ENCODE results near the gene AGAP3. TPM values are rescaled to one million over a fixed set of nuclear protein-coding genes. Genes with fewer than 3 reads are reported as not detected.

The AGAP3 gene
- total RNA-seq, 2 donors from 2014 or later, result 55.7 to 63.6 TPM

DNA sequence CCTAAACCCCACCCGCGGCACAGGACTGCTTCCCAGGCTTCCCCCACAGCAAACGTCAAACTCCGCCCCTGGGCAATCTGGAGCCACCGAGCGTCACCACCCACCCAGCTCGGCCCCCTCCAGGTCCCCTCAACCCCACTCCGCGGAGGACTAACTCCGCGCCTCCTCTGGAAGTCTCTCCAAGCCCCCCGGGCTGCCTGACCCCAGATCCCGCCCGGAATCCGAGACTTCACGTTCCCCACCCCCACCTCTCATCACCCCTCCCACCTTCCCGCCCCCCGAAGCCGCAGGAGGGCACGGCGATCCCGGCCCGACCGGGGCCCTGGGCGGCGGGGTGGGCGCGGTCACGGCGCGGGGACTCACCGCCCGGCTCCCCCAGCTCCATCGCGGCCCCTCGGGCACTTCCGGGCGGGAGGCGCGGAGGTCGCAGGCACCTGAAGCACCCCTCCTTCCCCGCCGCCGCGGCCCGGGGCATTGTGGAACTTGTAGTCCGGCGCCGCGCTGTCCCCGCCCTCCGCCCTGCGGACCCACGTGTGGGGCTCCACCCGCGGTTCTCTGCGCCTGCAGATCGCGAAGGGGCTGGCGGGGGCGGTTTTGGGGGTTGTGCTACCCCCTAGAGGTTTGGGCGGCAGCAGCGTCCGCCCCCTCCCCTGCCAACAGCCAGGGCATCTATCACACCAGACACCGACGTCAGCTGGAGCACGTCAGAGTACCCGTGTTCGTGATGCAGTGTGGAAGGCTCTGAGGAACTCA lies 3.0 kb upstream of the AGAP3 start, which contains the start of gene TMUB1:
Gene TMUB1 (minus strand): TSS at position 423 of the 753 bp plus-strand sequence. CDS start 930 bp downstream, outside the sequence.
- peak; percentile 94 for DNase-seq (ENCODE audit: low spot score)
- intact Hi-C loops (cut with DNase I), result no loop called here

DNA sequence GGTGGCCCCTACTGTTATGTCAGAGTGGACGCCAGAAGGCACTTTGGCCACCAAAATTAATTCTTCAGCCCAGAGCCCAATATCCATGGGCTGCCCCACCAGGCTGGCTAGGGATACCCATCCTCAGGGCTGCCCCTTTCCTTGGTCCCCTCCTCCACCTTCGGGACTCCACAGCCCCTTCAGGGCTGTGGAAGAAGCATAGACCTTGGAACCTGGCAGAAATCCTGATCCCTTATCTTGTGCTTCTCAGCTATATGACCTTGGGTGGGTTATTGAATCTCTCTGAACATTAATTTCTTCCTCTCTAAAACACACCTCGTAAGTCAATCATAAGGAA lies 2.5 kb upstream of the AGAP3 start:
- intact Hi-C loops (cut with DNase I), result no loop called here
- no peak for DNase-seq (ENCODE audit: low spot score)

DNA sequence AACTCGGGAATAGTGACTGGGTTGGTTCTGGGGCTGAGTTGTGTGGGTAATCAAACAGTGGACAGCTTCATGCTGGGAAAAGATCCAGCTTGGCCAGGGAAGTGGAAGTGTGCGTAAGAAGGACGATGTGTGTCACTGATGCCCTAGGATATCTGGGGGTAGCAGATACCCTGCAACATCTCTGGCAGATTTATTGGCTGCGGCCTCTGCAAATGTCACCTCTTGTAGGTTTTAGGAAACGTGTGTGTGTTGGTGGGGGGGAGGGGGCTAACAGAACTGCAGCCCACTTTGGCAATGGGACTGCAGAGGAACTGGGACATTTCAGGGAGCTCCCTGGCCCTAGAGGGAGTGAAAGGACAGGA lies 965 bp upstream of the AGAP3 start:
- intact Hi-C loops (cut with DNase I), result no loop called here
- no peak for DNase-seq (ENCODE audit: low spot score)

GRCh38 chr7:151086802-151087244 lies 548 bp downstream of the AGAP3 start:
- intact Hi-C loops (cut with DNase I), result no loop called here
- no peak for DNase-seq (ENCODE audit: low spot score)

DNA sequence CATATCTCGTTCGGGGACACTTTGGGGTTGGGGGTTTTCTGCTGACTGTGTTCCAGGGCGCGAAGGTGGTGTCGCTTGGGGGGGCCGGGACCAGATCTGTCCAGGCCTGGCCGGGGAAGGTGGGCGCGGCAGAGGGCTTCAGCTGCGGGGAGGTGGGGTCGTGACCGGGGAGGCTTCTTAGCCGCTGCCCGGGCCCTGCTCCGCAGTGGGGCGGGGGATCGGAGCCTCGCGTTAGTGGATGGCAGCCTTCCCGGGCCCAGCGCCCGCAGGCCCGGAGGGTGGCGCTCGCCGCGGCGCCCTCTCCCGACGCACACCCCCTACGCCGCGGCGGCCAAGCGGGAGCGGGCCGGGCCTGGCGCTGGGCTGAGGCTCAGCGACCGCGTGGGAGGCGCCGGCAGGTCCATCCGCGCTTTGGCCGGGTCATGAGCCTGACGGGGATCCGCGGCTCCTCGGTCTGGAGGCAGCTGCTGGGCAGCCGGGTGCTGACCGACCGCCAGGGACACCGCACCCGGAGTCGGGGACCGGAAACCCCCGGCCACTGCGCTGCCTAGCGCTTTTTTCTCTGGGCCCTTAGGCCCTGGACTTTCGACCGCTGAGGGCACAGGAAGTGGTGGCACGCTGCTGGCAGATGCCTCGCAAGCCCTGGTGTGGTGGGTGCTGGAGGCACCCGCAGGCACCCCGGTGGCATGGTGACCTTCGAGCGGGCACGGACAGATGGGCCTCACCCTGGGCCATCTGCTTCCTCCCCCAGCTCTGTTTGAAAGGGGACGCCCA lies 1.2 kb downstream of the AGAP3 start:
- intact Hi-C loops (cut with DNase I), result no loop called here
- no peak for DNase-seq (ENCODE audit: low spot score)

DNA sequence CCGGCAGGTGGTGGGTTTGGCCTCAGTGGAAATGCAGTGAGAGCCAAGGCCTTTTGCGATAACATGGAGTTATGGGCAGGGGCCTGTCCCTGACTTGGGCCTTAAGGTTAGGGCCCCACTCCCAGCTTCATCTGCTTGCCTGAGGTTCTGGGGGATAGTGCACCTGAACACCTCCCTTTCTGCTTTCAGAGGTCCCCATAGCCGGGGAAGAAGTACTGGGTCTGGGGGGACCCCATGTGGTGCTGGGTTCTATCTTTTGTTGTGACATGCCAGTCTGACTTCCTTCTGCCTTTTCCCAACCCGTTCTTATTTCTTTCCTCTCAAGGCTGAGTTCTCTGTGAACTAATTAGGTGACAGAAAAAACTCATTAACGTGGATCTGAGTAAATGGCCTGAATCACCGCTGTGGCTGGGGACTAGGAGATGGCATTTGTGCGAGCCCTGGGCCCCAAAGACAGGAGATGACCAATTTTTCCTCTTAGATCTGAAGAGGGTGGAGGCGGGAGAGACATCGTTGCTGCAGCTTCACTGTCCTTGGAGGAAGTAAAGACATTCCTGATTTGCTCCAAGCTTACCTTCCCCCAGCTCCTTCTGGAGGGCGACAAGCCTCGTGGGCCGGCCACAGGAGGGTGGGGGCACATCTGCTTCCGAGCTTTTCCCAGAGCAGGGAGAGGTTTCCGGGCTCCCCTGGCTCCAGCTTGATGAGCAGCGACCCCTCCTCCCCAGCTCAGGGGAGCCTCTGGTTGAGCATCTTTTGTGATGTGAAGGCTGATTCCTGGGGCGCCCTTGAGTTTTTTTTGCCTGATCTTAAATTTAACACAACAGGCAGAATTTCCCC lies 2.0 kb downstream of the AGAP3 start:
- DNase-seq (ENCODE audit: low spot score), result no peak
- intact Hi-C loops (cut with DNase I), result no loop called here

GRCh38 chr7:151088856-151089699 lies 2.8 kb downstream of the AGAP3 start:
- intact Hi-C loops (cut with DNase I), result no loop called here

GRCh38 chr7:151089893-151090730 lies 3.8 kb downstream of the AGAP3 start:
- DNase-seq (ENCODE audit: low spot score), result no peak
- intact Hi-C loops (cut with DNase I), result loop anchor here in 1 of 2 donors (2.0 to 10.0 kb wide), 2 partner anchors 19 to 45 kb away; partner anchors contain the start of gene ASIC3

More at GRCh38 chr7:151088856-151089699, 2.8 kb downstream of the AGAP3 start:
- peak; percentile 93 for DNase-seq (ENCODE audit: low spot score)

DNA sequence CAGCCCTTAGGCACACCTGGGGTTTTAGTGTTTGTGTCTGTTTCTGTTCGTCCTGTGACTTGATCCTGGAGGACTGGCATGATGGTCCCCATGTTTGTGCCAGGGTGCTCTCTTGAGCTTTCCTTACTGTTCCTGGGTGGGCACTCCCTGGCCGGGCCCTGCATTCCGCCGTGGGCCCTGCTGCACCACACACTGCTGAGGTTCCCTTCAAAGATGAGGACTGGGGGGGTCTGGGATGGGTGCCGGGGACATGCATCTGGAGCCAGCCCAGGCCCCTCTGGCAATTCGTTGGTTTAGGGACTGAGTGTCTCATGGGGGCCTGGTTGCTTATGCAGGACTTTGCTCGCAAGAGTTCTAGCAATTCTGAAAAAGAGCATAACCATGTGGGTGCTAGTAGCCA lies 4.7 kb downstream of the AGAP3 start:
- no peak for DNase-seq (ENCODE audit: low spot score)
- intact Hi-C loops (cut with DNase I), result loop anchor here in 1 of 2 donors (2.0 to 10.0 kb wide), 2 partner anchors 18 to 46 kb away; partner anchors contain the start of gene ASIC3

GRCh38 chr7:151091431-151091830 lies 5.2 kb downstream of the AGAP3 start:
- intact Hi-C loops (cut with DNase I), result loop anchor here in 1 of 2 donors (2.0 to 10.0 kb wide), 2 partner anchors 17 to 47 kb away; partner anchors contain the start of gene ASIC3
- no peak for DNase-seq (ENCODE audit: low spot score)

DNA sequence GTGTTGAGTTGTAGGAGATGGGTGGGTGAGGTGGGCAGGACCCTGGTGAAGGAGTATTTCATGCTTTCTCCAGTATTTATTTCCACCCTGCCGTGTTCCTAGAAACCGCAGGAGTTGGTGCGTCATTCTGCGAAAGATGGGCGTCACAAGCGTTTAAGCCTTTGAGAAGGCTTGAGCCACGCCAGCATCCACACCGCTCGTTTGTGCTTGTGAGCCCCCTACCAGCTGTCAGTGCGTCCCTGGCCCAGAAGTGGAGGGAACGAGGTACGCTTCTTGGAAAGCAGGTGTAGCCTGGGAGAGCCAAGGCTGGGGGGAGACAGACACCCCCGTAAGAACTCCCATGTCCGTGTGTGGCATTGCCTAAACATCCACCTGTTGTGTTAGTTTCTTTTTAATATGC lies 5.7 kb downstream of the AGAP3 start:
- DNase-seq (ENCODE audit: low spot score), result no peak
- intact Hi-C loops (cut with DNase I), result loop anchor here in 1 of 2 donors (2.0 to 10.0 kb wide), 2 partner anchors 17 to 47 kb away; partner anchors contain the start of gene ASIC3

DNA sequence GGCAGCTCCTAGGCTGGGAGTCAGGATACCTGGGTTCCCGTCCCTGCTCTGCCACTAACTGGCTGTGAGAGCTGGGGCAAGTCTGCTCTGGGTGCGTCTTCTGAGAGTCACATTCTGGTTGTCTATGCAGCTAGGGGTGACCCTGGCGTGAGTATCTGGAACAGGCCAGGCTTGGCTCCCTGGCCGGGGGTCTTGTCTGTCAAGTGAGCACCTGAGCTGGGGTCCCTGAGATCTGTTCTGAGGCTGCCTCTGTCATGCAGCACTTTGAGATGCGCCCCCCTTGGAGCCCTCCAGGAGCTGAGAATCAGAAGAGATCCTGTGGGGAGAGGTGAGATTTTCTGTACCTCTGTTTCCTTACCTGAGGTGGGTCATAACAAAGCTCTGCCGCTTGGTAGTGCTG lies 7.5 kb downstream of the AGAP3 start:
- no peak for DNase-seq (ENCODE audit: low spot score)
- intact Hi-C loops (cut with DNase I), result loop anchor here in 1 of 2 donors (10.0 kb wide), 1 partner anchor 49 kb away; the partner anchor contains the start of gene ASIC3

DNA sequence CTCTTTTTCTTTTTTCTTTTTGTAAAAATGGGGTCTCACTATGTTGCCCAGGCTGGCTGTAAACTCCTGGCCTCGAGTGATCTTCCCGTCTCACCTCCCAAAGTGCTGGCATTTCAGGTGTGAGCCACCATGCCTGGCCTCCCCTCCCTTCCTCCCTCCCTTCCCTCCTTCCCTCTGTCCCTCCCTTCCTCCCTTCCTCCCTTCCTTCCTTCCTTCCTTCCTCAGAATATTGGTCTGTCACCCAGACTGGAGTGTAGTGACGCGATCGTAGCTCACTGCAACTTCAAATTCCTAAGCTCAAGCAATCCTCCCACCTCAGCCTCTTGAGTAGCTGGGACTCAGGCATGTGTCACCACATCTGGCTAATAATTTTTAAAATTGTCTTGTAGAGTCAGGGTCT lies 8.4 kb downstream of the AGAP3 start:
- no peak for DNase-seq (ENCODE audit: low spot score)
- intact Hi-C loops (cut with DNase I), result loop anchor here in 1 of 2 donors (10.0 kb wide), 1 partner anchor 50 kb away; the partner anchor contains the start of gene ASIC3

DNA sequence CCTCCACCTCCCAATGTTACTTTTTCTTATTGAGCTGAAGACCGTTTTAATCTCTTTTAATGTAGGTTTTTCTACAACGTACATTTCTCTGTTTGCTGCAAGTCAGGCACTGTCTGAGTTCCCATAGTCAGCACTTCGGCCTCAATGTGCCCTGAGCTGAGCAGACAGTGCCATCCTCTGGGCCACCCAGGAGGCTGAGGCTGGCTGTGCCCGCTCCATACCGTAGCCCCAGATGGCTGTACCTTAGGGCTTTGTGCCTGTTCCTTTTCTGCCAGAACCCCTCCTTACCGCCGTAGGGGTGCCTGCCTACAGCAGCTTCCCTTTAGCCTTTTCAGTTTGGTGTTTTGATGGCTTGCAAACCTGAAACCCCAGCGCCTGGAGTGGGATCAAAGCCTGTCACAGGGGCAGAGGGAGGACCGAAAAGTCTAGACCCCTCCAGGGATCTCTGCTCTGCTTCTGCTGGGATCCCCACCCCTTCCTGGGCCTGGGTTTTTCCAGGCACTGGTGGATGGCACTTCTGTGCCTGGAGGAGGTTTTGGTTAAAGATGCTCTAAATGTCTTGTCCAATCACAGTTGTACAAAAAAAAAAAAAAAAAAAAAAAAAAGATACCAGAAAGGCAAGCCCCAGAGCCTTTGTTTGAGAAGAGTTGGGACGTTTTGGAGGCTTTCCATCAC lies 9.0 kb downstream of the AGAP3 start:
- no peak for DNase-seq (ENCODE audit: low spot score)
- intact Hi-C loops (cut with DNase I), result loop anchor here in 1 of 2 donors (10.0 kb wide), 1 partner anchor 50 kb away; the partner anchor contains the start of gene ASIC3

DNA sequence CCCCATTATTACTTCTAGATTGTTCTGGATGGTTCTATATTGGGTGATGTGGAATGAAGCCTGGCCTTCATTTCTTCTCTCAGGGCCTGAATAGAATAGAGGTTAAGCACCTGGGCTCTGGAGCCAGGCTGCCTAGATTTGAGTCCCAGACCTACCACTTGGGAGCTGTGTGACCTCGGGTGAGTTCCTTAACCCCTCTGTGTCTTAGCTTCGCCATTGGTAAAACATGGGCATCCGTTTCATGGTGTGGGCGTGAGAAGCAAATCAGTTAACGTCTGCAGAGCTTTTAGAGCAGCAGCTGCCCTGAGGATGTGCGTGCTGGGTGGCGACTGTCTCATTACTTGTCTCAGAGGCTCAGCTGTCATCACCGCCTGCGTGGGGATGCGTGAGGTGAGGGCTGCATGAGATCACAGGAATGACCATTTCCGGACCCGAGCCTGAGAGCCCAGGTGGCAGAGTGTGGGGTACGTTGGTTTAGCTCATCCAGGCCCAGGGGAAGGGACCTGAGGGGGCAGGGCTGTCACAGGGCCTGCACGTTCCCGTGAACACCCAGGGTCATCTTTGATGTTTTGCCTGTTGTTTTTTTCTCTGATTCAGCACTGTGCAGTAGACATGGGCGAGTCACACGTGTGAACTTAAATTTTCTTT lies 9.7 kb downstream of the AGAP3 start:
- DNase-seq (ENCODE audit: low spot score), result no peak
- intact Hi-C loops (cut with DNase I), result loop anchor here in 1 of 2 donors (10.0 kb wide), 1 partner anchor 51 kb away; the partner anchor contains the start of gene ASIC3
